Measurements from ENCODE around the gene CTRL. TPM values are rescaled to one million over a fixed set of nuclear protein-coding genes. Genes with fewer than 3 reads are reported as not detected.
"Not testable (repeated sequence)": the region's sequence is repeated elsewhere in the genome, so short reads cannot be mapped to it uniquely, and the experiment has no call there.

Gene CTRL
- total RNA-seq, 2 donors from 2014 or later = 0.54 to 2.5 TPM

GRCh38 chr16:67975321-67976105 is 43.9 kb upstream of the CTRL start:
- no peak for ATAC-seq (ENCODE audit: insufficient number of reproducible peaks, low FRiP score, low read depth)
- TF ChIP-seq CTCF (IDR thresholded peaks at IDR 0.05) = no peak

GRCh38 chr16:67972285-67972684 is 40.6 kb upstream of the CTRL start:
- not testable (repeated sequence) for DNase-seq (ENCODE audit: low spot score); H3K27me3 ChIP-seq (replicated peaks; ENCODE audit: insufficient read depth); ATAC-seq (ENCODE audit: insufficient number of reproducible peaks, low FRiP score, low read depth); H3K27ac ChIP-seq; H3K4me3 ChIP-seq; H3K4me1 ChIP-seq (ENCODE audit: control insufficient read depth in 1 of 2, low read depth in 2 of 2); H3K9me3 ChIP-seq; H3K36me3 ChIP-seq

More at GRCh38 chr16:67975321-67976105, 43.9 kb upstream of the CTRL start:
- no peak overlapping the region for H3K27ac ChIP-seq
- no peak for DNase-seq (ENCODE audit: low spot score)
- no peaks in the 10 kb centered on the region for H3K4me1 ChIP-seq (ENCODE audit: control insufficient read depth in 1 of 2, low read depth in 2 of 2)
- H3K27me3 ChIP-seq (replicated peaks; ENCODE audit: insufficient read depth) = no peaks in the 10 kb centered on the region
- no peaks in the 10 kb centered on the region for H3K36me3 ChIP-seq
- no peak overlapping the region for H3K4me3 ChIP-seq
- H3K9me3 ChIP-seq = no peaks in the 10 kb centered on the region

- ATAC-seq (ENCODE audit: insufficient number of reproducible peaks, low FRiP score, low read depth) = no peak
- no peak for DNase-seq (ENCODE audit: low spot score)
- Histone ChIP-seq H3K27ac (no peak overlapping the region), H3K4me1 (ENCODE audit: control insufficient read depth in 1 of 2, low read depth in 2 of 2) (peaks cover 9 to 16% of the 10 kb centered on the region in 2 donors), H3K4me3 (no peak overlapping the region), H3K9me3 (no peaks in the 10 kb centered on the region), H3K27me3 (replicated peaks; ENCODE audit: insufficient read depth) (no peaks in the 10 kb centered on the region), H3K36me3 (no peaks in the 10 kb centered on the region)
- no peak for TF ChIP-seq CTCF (IDR thresholded peaks at IDR 0.05)
Observed at GRCh38 chr16:67971111-67971510, 39.4 kb upstream of the CTRL start.

- DNase-seq (ENCODE audit: low spot score) (no peak), ATAC-seq (ENCODE audit: insufficient number of reproducible peaks, low FRiP score, low read depth) (peak; percentile 9)
- H3K36me3 ChIP-seq = no peaks in the 10 kb centered on the region
- peak overlapping the region; percentile 84 for H3K4me3 ChIP-seq
- H3K9me3 ChIP-seq = no peaks in the 10 kb centered on the region
- peak overlapping the region; percentile 94 to 96 for H3K27ac ChIP-seq
- H3K27me3 ChIP-seq (replicated peaks; ENCODE audit: insufficient read depth) = no peaks in the 10 kb centered on the region
- H3K4me1 ChIP-seq (ENCODE audit: control insufficient read depth in 1 of 2, low read depth in 2 of 2) = peaks cover 15 to 32% of the 10 kb centered on the region in 2 donors
- no peak for TF ChIP-seq CTCF (IDR thresholded peaks at IDR 0.05)
Observed at GRCh38 chr16:67969254-67970039, 37.8 kb upstream of the CTRL start.

GRCh38 chr16:67968400-67969253 is 37.0 kb upstream of the CTRL start, which contains the start of gene SLC12A4:
TSS of gene SLC12A4 (minus strand) at chr16:67968637. CDS start at chr16:67968553, 84 bp downstream.
- ATAC-seq (ENCODE audit: insufficient number of reproducible peaks, low FRiP score, low read depth) (peak; percentile 52), DNase-seq (ENCODE audit: low spot score) (peak; percentile 58)
- H3K36me3 ChIP-seq = no peaks in the 10 kb centered on the region
- no peak for TF ChIP-seq CTCF (IDR thresholded peaks at IDR 0.05)
- H3K4me3 ChIP-seq = peak within 1 kb of the TSS; percentile 84
- H3K27ac ChIP-seq = peak within 1 kb of the TSS; percentile 94 to 96
- H3K27me3 ChIP-seq (replicated peaks; ENCODE audit: insufficient read depth) = no peaks in the 10 kb centered on the region
- no peaks in the 10 kb centered on the region for H3K9me3 ChIP-seq
- H3K4me1 ChIP-seq (ENCODE audit: control insufficient read depth in 1 of 2, low read depth in 2 of 2) = peaks cover 24 to 41% of the 10 kb centered on the region in 2 donors

Data from thoracic aorta (tissue), 2 donors.